Heart left ventricle (tissue), 13 donors: ENCODE data around the gene KCNJ18.
"Not testable (repeated sequence)": the region's sequence is repeated elsewhere in the genome, so short reads cannot be mapped to it uniquely, and the experiment has no call there.

Experiments
- CTCF ChIP-seq, 12 donors: fragments of 200-600 bp; sonication (generic) in 4 of 12; IDR thresholded peaks; one replicate each; pipeline versions ENCODE4 v1.5.0 to v1.8.0; 2018 to 2022; ENCODE audit warnings: antibody characterized with exemption in 12 of 12, mild to moderate bottlenecking in 5 of 12
- POLR2A ChIP-seq, 2 donors: fragments of 450-650 bp; IDR thresholded peaks; one replicate each; pipeline ENCODE4 v1.6.1; 2017; ENCODE audit warnings: antibody characterized with exemption in 2 of 2, mild to moderate bottlenecking in 2 of 2, moderate library complexity in 2 of 2
- donor health status: ischemic (EF 13 %, LVEDD 7.1; RV severe dilation, severe dysfunction).
- donor health status: DM: no; HTN: yes; CAD: no.
- donor health status: DM: no; HTN: no; CAD: no.
- donor health status: ischemic (EF 25% LVEDD 6.9; RV normal size, moderate dysfunction).
- donor health status: ischemic (EF 25% LVEDD 5.7; RV mildly dilated, moderate dysfunction).
- donor health status: ischemic (EF 35%, LVEDD 5.7; RV mildly dilated, moderate dysfunction).
- donor health status: nonischemic (EF 11% LVEDD 7.7; RV severe dilation, severe dysfunction).
- donor health status: DM: yes; HTN: yes; CAD: no.
- donor health status: PGD.
- donor health status: ischemic (EF 29% LVEDD 5.4; RV normal size, mild dysfunction).
- donor health status: nonischemic (EF 23%, LVEDD 6.1; RV moderate dilation, normal function).

GRCh38 chr17:21714676-21715075 is 22.4 kb downstream of the KCNJ18 start:
- TF ChIP-seq CTCF, POLR2A (IDR thresholded peaks at IDR 0.05): not testable (repeated sequence)
